Measurements from ENCODE around the gene TAF4. TPM values are rescaled to one million over a fixed set of nuclear protein-coding genes. Genes with fewer than 3 reads are reported as not detected.

Gene TAF4
- total RNA-seq, 4 donors from 2014 or later, result 21.1 to 40.6 (median 22.1) TPM

GRCh38 chr20:62040381-62040922, 25.2 kb downstream of the TAF4 start:
- no peak overlapping the region for H3K4me3 ChIP-seq (ENCODE audit: low read depth, poor library complexity, severe bottlenecking)
- DNase-seq (ENCODE audit: low spot score in 2 of 2), result no peak
- TF ChIP-seq POLR2A (IDR thresholded peaks at IDR 0.05), result no peak
- WGBS, 2 donors, result 89 to 94% methylated on average over 25 of the region's 25 CpGs
- intact Hi-C loops (cut with DNase I; ENCODE audit: low total_unique reads), result no loop called here

GRCh38 chr20:62039738-62040137, 25.9 kb downstream of the TAF4 start:
- TF ChIP-seq POLR2A (IDR thresholded peaks at IDR 0.05), result no peak
- no peak for TF ChIP-seq CTCF (IDR thresholded peaks at IDR 0.05)
- WGBS, 2 donors, result 83 to 89% methylated on average over 6 of the region's 6 CpGs

GRCh38 chr20:62032609-62033368, 32.9 kb downstream of the TAF4 start:
- WGBS, 2 donors, result 68 to 70% methylated on average over 13 of the region's 13 CpGs
- no peak overlapping the region for H3K4me3 ChIP-seq (ENCODE audit: low read depth, poor library complexity, severe bottlenecking)
- intact Hi-C loops (cut with DNase I; ENCODE audit: low total_unique reads), result no loop called here
- TF ChIP-seq CTCF (IDR thresholded peaks at IDR 0.05) (no peak), POLR2A (IDR thresholded peaks at IDR 0.05) (no peak)
- DNase-seq (ENCODE audit: low spot score in 2 of 2), result no peak

More at GRCh38 chr20:62039738-62040137, 25.9 kb downstream of the TAF4 start:
- H3K4me3 ChIP-seq (ENCODE audit: low read depth, poor library complexity, severe bottlenecking), result no peak overlapping the region
- intact Hi-C loops (cut with DNase I; ENCODE audit: low total_unique reads), result no loop called here
- DNase-seq (ENCODE audit: low spot score in 2 of 2), result no peak

- TF ChIP-seq CTCF (IDR thresholded peaks at IDR 0.05) (no peak), POLR2A (IDR thresholded peaks at IDR 0.05) (no peak)
- no peak overlapping the region for H3K4me3 ChIP-seq (ENCODE audit: low read depth, poor library complexity, severe bottlenecking)
- intact Hi-C loops (cut with DNase I; ENCODE audit: low total_unique reads), result no loop called here
- WGBS, 2 donors, result 92 to 94% methylated on average over 15 of the region's 15 CpGs
- no peak for DNase-seq (ENCODE audit: low spot score in 2 of 2)
Observed at GRCh38 chr20:62031462-62032092, 34.1 kb downstream of the TAF4 start.

GRCh38 chr20:62030834-62031434, 34.7 kb downstream of the TAF4 start:
- no peak for TF ChIP-seq POLR2A (IDR thresholded peaks at IDR 0.05)
- TF ChIP-seq CTCF (IDR thresholded peaks at IDR 0.05), result no peak
- no peak for DNase-seq (ENCODE audit: low spot score in 2 of 2)
- no peak overlapping the region for H3K4me3 ChIP-seq (ENCODE audit: low read depth, poor library complexity, severe bottlenecking)
- WGBS, 2 donors, result 67% methylated on average over 14 of the region's 14 CpGs
- intact Hi-C loops (cut with DNase I; ENCODE audit: low total_unique reads), result no loop called here

GRCh38 chr20:62030357-62030756, 35.3 kb downstream of the TAF4 start:
- TF ChIP-seq POLR2A (IDR thresholded peaks at IDR 0.05) (no peak), CTCF (IDR thresholded peaks at IDR 0.05) (no peak)
- WGBS, 2 donors, result 81 to 82% methylated on average over 9 of the region's 9 CpGs
- intact Hi-C loops (cut with DNase I; ENCODE audit: low total_unique reads), result no loop called here
- no peak for DNase-seq (ENCODE audit: low spot score in 2 of 2)
- H3K4me3 ChIP-seq (ENCODE audit: low read depth, poor library complexity, severe bottlenecking), result no peak overlapping the region
